MM.1S (cell line): Measurements from ENCODE around the gene EVPL.

Experiments used
- DNase-seq: peaks from one replicate; pipeline ENCODE4 v3.0.0-alpha.2; 2015
- H2AFZ ChIP-seq: fragments of 300-600 bp; sonication (generic); 2 replicates; pipeline ENCODE4 v1.6.0; 2016; ENCODE audit warnings: antibody characterized with exemption, low read length
- H3F3A ChIP-seq: fragments of 300-600 bp; sonication (generic); 2 replicates; pipeline ENCODE4 v1.6.1; 2016; ENCODE audit warnings: mild to moderate bottlenecking, antibody characterized with exemption, low read length, moderate library complexity, mixed read lengths; ENCODE audit not compliant: insufficient read depth
- H3K27ac ChIP-seq: fragments of 300-600 bp; sonication (generic); 2 replicates; pipeline ENCODE4 v1.5.1; 2016; ENCODE audit warnings: mild to moderate bottlenecking, low read length
- H3K27me3 ChIP-seq: fragments of 300-600 bp; sonication (generic); replicated peaks from 2 replicates; pipeline ENCODE4 v1.6.0; 2016; ENCODE audit warnings: low read length; ENCODE audit not compliant: insufficient read depth
- H3K36me3 ChIP-seq: fragments of 300-600 bp; sonication (generic); replicated peaks from 2 replicates; pipeline ENCODE4 v1.6.1; 2016; ENCODE audit warnings: mild to moderate bottlenecking, low read length, mixed read lengths; ENCODE audit not compliant: insufficient read depth
- H3K4me1 ChIP-seq: fragments of 300-600 bp; sonication (generic); 2 replicates; pipeline ENCODE4 v1.6.1; 2016; ENCODE audit warnings: low read length, mixed read lengths
- H3K4me2 ChIP-seq: fragments of 300-600 bp; sonication (generic); 2 replicates; pipeline ENCODE4 v1.6.0; 2016; ENCODE audit warnings: low read depth, low read length
- H3K4me3 ChIP-seq: fragments of 300-600 bp; sonication (generic); 2 replicates; pipeline ENCODE4 v1.5.1; 2016; ENCODE audit warnings: low read length, mixed read lengths
- H3K79me2 ChIP-seq: fragments of 300-600 bp; sonication (generic); 2 replicates; pipeline ENCODE4 v1.6.1; 2016; ENCODE audit warnings: mixed run types, low read length, mixed read lengths
- H3K9ac ChIP-seq: fragments of 300-600 bp; sonication (generic); 2 replicates; pipeline ENCODE4 v1.6.1; 2016; ENCODE audit warnings: low read length, mixed read lengths
- H3K9me2 ChIP-seq: fragments of 300-600 bp; sonication (generic); replicated peaks from 2 replicates; pipeline ENCODE4 v1.6.1; 2016; ENCODE audit warnings: mild to moderate bottlenecking, low read length, mixed read lengths; ENCODE audit not compliant: insufficient read depth
- H3K9me3 ChIP-seq: fragments of 300-600 bp; sonication (generic); replicated peaks from 2 replicates; pipeline ENCODE4 v1.6.1; 2016; ENCODE audit warnings: mild to moderate bottlenecking, low read length, mixed read lengths; ENCODE audit not compliant: insufficient read depth
- H4K20me1 ChIP-seq: fragments of 300-600 bp; sonication (generic); 2 replicates; pipeline ENCODE4 v1.6.1; 2016; ENCODE audit warnings: mild to moderate bottlenecking, low read length, moderate library complexity, mixed read lengths; ENCODE audit not compliant: insufficient read depth
- EZH2 ChIP-seq: fragments of 300-600 bp; sonication (generic); optimal IDR thresholded peaks from 2 replicates; pipeline ENCODE3; 2017; ENCODE audit warnings: low read depth, mild to moderate bottlenecking, antibody characterized with exemption, low read length, mixed read lengths
- EZH2phosphoT487 ChIP-seq: fragments of 300-600 bp; sonication (generic); IDR thresholded peaks from 2 replicates; pipeline ENCODE4 v1.6.1; 2018; ENCODE audit warnings: antibody characterized with exemption, low read length
- TF ChIP-seq, protein P1 (sequence below): fragments of 300-600 bp; sonication (generic); IDR thresholded peaks from 2 replicates; pipeline ENCODE4 v1.5.1; 2016; ENCODE audit warnings: antibody characterized with exemption, low read length, mixed read lengths

Gene EVPL

DNA sequence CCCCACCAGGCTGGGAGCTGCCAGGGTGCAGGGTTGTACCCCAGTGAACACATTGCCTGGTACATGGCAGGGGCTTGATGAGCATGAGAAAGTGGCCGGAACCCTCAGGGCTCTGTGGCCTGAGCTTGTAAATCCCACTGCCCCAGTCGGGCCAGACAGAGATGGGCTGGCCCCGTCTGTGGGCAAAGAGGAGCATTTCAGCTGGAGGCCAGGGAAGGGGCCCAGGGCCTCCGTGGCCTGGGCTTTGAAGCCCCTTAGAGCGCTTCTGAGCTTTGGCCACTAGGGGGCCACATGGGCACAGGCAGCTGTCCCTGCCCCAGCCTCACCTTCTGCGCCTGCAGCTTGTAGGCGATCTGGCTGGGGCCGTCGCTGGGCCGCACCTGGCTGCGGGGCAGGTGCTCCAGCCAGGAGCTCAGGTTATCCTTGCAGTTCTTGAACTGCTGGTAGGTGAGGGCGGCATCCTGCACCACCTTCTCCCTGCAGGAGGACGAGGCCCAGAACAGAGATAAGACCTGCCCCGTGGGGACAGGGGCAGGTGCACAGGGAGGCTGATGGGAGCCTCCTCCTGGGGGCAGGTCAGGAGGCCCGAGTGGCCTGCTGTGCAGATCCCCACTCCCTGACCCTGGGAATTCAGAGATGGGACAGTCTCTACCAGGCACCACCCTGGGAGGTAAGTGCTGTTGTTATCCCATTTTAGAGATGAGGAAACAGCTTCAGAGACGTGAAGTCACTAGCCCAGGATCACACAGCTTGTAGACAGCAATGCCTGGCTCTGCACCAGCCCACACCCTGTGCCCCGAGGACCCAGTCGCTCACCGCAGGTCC, 12.8 kb downstream of the EVPL start:
- H3K27me3 ChIP-seq: peaks cover 23% of the 10 kb centered on the region
- H3K4me1 ChIP-seq: peaks cover 5% of the 10 kb centered on the region; the same call in 1 of the 2 replicates
- H3K4me3 ChIP-seq: 0 out of 2 replicates have a peak overlapping the region, but pooled peaks have one; percentile 14
- H3K9me2 ChIP-seq: no peaks in the 10 kb centered on the region
- H3K27ac ChIP-seq: no peak overlapping the region
- peak overlapping the region; percentile 62 for H3K4me2 ChIP-seq
- H3K9me3 ChIP-seq: no peaks in the 10 kb centered on the region
- peak overlapping the region; percentile 86 for H2AFZ ChIP-seq
- peak; percentile 82 for DNase-seq
- H3K79me2 ChIP-seq: no peaks in the 10 kb centered on the region
- no peaks in the 10 kb centered on the region for H4K20me1 ChIP-seq
- no peaks in the 10 kb centered on the region for H3K36me3 ChIP-seq
- TF ChIP-seq, protein P1, sequence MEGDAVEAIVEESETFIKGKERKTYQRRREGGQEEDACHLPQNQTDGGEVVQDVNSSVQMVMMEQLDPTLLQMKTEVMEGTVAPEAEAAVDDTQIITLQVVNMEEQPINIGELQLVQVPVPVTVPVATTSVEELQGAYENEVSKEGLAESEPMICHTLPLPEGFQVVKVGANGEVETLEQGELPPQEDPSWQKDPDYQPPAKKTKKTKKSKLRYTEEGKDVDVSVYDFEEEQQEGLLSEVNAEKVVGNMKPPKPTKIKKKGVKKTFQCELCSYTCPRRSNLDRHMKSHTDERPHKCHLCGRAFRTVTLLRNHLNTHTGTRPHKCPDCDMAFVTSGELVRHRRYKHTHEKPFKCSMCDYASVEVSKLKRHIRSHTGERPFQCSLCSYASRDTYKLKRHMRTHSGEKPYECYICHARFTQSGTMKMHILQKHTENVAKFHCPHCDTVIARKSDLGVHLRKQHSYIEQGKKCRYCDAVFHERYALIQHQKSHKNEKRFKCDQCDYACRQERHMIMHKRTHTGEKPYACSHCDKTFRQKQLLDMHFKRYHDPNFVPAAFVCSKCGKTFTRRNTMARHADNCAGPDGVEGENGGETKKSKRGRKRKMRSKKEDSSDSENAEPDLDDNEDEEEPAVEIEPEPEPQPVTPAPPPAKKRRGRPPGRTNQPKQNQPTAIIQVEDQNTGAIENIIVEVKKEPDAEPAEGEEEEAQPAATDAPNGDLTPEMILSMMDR: peak; percentile 96
- no peak for TF ChIP-seq EZH2phosphoT487
- no peaks in the 10 kb centered on the region for H3F3A ChIP-seq
- no peak overlapping the region for H3K9ac ChIP-seq

DNA sequence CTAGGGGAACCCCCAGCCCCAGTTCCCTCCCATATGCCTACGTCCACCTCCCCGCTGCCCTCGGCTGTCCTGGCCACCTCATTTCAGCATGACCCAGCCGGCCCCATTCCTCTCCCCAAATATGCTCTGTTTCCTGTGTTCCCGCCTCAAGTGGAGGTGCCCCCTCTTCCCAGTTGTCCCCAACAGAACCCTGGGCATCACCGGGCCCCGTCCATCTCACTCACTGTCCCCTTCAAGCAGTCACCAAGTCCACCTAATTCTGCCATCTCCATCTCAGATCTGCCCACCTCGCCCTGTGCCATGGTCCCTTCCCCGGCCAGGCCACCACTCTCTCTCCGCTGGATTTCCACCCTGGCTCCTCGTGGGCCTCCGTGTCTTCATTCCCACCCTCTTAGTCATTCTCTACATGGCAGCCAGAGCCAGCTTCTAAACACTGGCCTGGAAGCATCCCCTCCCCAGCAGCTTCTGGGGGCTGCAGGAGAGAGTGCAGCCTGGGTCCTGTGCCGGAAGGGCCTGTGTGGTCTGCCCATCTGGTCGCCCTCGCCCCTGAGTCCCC, 13.7 kb downstream of the EVPL start:
- TF ChIP-seq, protein P1: no peak
- no peak for TF ChIP-seq EZH2phosphoT487
- no peak for TF ChIP-seq EZH2
- H2AFZ ChIP-seq: no peak overlapping the region
- no peaks in the 10 kb centered on the region for H3F3A ChIP-seq
- H3K36me3 ChIP-seq: no peaks in the 10 kb centered on the region
- H3K27me3 ChIP-seq: peaks cover 32% of the 10 kb centered on the region
- no peak overlapping the region for H3K9ac ChIP-seq
- peaks cover 5% of the 10 kb centered on the region; the same call in 1 of the 2 replicates for H3K4me1 ChIP-seq
- no peak overlapping the region for H3K4me2 ChIP-seq
- no peaks in the 10 kb centered on the region for H3K9me2 ChIP-seq
- H3K79me2 ChIP-seq: no peaks in the 10 kb centered on the region
- no peaks in the 10 kb centered on the region for H3K9me3 ChIP-seq
- no peak overlapping the region for H3K27ac ChIP-seq
- H4K20me1 ChIP-seq: no peaks in the 10 kb centered on the region
- no peak overlapping the region for H3K4me3 ChIP-seq
- no peak for DNase-seq

DNA sequence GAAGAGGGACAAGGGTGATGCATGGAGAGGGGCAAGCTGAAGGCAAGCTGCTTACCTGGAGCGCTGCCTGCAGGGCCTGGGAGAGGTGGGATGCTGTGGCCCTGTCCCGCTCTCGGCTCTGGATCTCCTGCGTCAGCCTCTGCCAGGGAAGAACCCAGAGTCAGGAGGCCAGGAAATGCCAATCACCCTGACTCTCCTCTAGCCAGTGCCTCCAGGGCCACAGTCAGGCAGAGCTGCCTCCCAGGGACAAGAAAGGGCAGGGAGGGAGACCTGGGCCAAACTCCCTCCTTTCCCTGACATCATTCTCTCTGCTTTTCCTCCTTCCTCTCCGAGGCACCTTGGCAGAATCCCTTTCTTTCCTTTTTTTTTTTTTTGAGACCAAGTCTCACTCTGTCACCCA, 15.2 kb downstream of the EVPL start:
- Histone ChIP-seq H3K9ac (no peak overlapping the region), H3K36me3 (no peaks in the 10 kb centered on the region), H3K4me3 (no peak overlapping the region), H2AFZ (no peak overlapping the region), H3K4me1 (peaks cover 5% of the 10 kb centered on the region; the same call in 1 of the 2 replicates), H3K4me2 (no peak overlapping the region), H4K20me1 (no peaks in the 10 kb centered on the region), H3K27ac (no peak overlapping the region), H3K9me3 (no peaks in the 10 kb centered on the region), H3F3A (no peaks in the 10 kb centered on the region), H3K27me3 (peaks cover 33% of the 10 kb centered on the region), H3K79me2 (no peaks in the 10 kb centered on the region), H3K9me2 (no peaks in the 10 kb centered on the region)
- no peak for TF ChIP-seq EZH2phosphoT487
- no peak for TF ChIP-seq EZH2
- TF ChIP-seq, protein P1: no peak
- no peak for DNase-seq
